Natural killer cell (primary cell): ENCODE results near the gene PPM1D. TPM values are rescaled to one million over a fixed set of nuclear protein-coding genes. Genes with fewer than 3 reads are reported as not detected.

Experiments used
- ATAC-seq, 3 donors: fragments of 150-1000 bp in 2 of 3; fragments of 200-7000 bp in 1 of 3; cut with Tn5 transposase; 1 replicate in 1 of 3; 2 replicates in 2 of 3; pipeline ENCODE4 v1.10.0; 2021; ENCODE audit warnings: mild to moderate bottlenecking in 2 of 3, moderate library complexity in 2 of 3
- DNase-seq, 2 donors: peaks; one replicate each; pipeline versions ENCODE4 v3.0.0 to v3.0.0-alpha.2; 2013 to 2021; ENCODE audit warnings: mixed read lengths in 1 of 2
- H3K27ac ChIP-seq: one replicate; pipeline ENCODE4 v1.5.1; 2013; ENCODE audit warnings: mild to moderate bottlenecking, low read length
- H3K27me3 ChIP-seq: one replicate; pipeline ENCODE4 v1.6.1; 2013; ENCODE audit warnings: low read length; ENCODE audit not compliant: control insufficient read depth, insufficient read depth
- H3K36me3 ChIP-seq: one replicate; pipeline ENCODE4 v1.6.1; 2013; ENCODE audit warnings: low read length; ENCODE audit not compliant: control insufficient read depth, insufficient read depth
- H3K4me1 ChIP-seq: one replicate; pipeline ENCODE4 v1.6.1; 2013; ENCODE audit warnings: low read length; ENCODE audit not compliant: control insufficient read depth, insufficient read depth
- H3K4me3 ChIP-seq: one replicate; pipeline ENCODE4 v1.5.1; 2013; ENCODE audit warnings: low read length
- H3K9me3 ChIP-seq: one replicate; pipeline ENCODE4 v1.6.1; 2013; ENCODE audit warnings: low read length; ENCODE audit not compliant: control insufficient read depth, insufficient read depth
- H3K27ac Mint-ChIP-seq, 2 donors: one replicate each; pipeline ENCODE4 v1.8.0; 2022; ENCODE audit warnings: mild to moderate bottlenecking in 2 of 2, mixed read lengths in 2 of 2, moderate library complexity in 1 of 2
- H3K27me3 Mint-ChIP-seq, 2 donors: one replicate each; pipeline ENCODE4 v1.8.0; 2022; ENCODE audit warnings: low read depth in 2 of 2, mixed read lengths in 2 of 2
- H3K36me3 Mint-ChIP-seq: one replicate; pipeline ENCODE4 v1.8.0; 2022; ENCODE audit warnings: mixed read lengths
- H3K4me1 Mint-ChIP-seq, 2 donors: one replicate each; pipeline ENCODE4 v1.8.0; 2022; ENCODE audit warnings: mixed read lengths in 2 of 2
- H3K4me3 Mint-ChIP-seq: one replicate; pipeline ENCODE4 v1.8.0; 2022; ENCODE audit warnings: mild to moderate bottlenecking, moderate library complexity, mixed read lengths
- H3K9me3 Mint-ChIP-seq, 2 donors: one replicate each; pipeline ENCODE4 v1.8.0; 2022; ENCODE audit warnings: mixed read lengths in 2 of 2
- CTCF ChIP-seq: fragments of 200-600 bp; IDR thresholded peaks from one replicate; pipeline ENCODE4 v1.8.0; 2022; ENCODE audit warnings: antibody characterized with exemption
- WGBS: methylation state at CpG from one replicate; pipeline ENCODE4 v1.1.7; 2013; ENCODE audit warnings: missing lambda C conversion rate; ENCODE audit not compliant: insufficient coverage; 5-methylcytosine and 5-hydroxymethylcytosine counted together
- intact Hi-C: fragments of 100-400 bp; cut with micrococcal nuclease; formaldehyde crosslinking; loops from one replicate; pipeline ENCODE4 v1.14.2; 2022
- total RNA-seq, 4 donors: library from RNA; stranded (reverse); fragments of 120-200 nt in 1 of 4; gene quantifications; one replicate each; pipeline versions ENCODE4 v1.2.3 to v1.2.4, GENCODE V29; 2013 to 2022

The PPM1D gene
- total RNA-seq, 3 donors from 2014 or later (not counting 1 experiment from before 2014, with no cell fraction given) = 22.8 to 31.6 (median 27.9) TPM

GRCh38 chr17:60704170-60704569 lies 104.2 kb downstream of the PPM1D start:
- no peak overlapping the region for H3K4me3 Mint-ChIP-seq
- Histone ChIP-seq H3K4me3 (no peak overlapping the region), H3K36me3 (peaks cover 5% of the 10 kb centered on the region), H3K9me3 (no peaks in the 10 kb centered on the region), H3K4me1 (no peaks in the 10 kb centered on the region), H3K27ac (no peak overlapping the region), H3K27me3 (no peaks in the 10 kb centered on the region)
- 92% methylated on average over 3 of the region's 3 CpGs for WGBS
- H3K27me3 Mint-ChIP-seq = no peaks in the 10 kb centered on the region
- intact Hi-C loops = no loop called here
- no peak overlapping the region for H3K27ac Mint-ChIP-seq
- no peaks in the 10 kb centered on the region for H3K9me3 Mint-ChIP-seq
- H3K4me1 Mint-ChIP-seq = no peaks in the 10 kb centered on the region
- no peak for TF ChIP-seq CTCF
- no peak for DNase-seq
- ATAC-seq = no peak
- H3K36me3 Mint-ChIP-seq = no peaks in the 10 kb centered on the region

GRCh38 chr17:60712675-60713074 lies 112.7 kb downstream of the PPM1D start:
- 92% methylated on average over 2 of the region's 2 CpGs for WGBS
- peaks cover 11% of the 10 kb centered on the region for H3K36me3 ChIP-seq
- H3K9me3 ChIP-seq = no peaks in the 10 kb centered on the region
- H3K27ac Mint-ChIP-seq = no peak overlapping the region
- intact Hi-C loops = no loop called here
- TF ChIP-seq CTCF = no peak
- H3K27me3 ChIP-seq = no peaks in the 10 kb centered on the region
- no peaks in the 10 kb centered on the region for H3K4me1 Mint-ChIP-seq
- H3K4me3 Mint-ChIP-seq = no peak overlapping the region
- no peaks in the 10 kb centered on the region for H3K27me3 Mint-ChIP-seq
- no peak overlapping the region for H3K27ac ChIP-seq
- DNase-seq (no peak), ATAC-seq (no peak)
- no peaks in the 10 kb centered on the region for H3K4me1 ChIP-seq
- H3K9me3 Mint-ChIP-seq = no peaks in the 10 kb centered on the region
- no peak overlapping the region for H3K4me3 ChIP-seq
- H3K36me3 Mint-ChIP-seq = no peaks in the 10 kb centered on the region

GRCh38 chr17:60713608-60714007 lies 113.6 kb downstream of the PPM1D start:
- peaks cover 11% of the 10 kb centered on the region for H3K36me3 ChIP-seq
- H3K9me3 ChIP-seq = no peaks in the 10 kb centered on the region
- H3K4me1 ChIP-seq = no peaks in the 10 kb centered on the region
- DNase-seq (no peak), ATAC-seq (no peak)
- H3K27ac ChIP-seq = no peak overlapping the region
- Mint-ChIP-seq H3K4me1 (no peaks in the 10 kb centered on the region), H3K4me3 (no peak overlapping the region), H3K9me3 (no peaks in the 10 kb centered on the region), H3K27me3 (no peaks in the 10 kb centered on the region), H3K36me3 (no peaks in the 10 kb centered on the region), H3K27ac (no peak overlapping the region)
- TF ChIP-seq CTCF = no peak
- H3K4me3 ChIP-seq = no peak overlapping the region
- intact Hi-C loops = no loop called here
- H3K27me3 ChIP-seq = no peaks in the 10 kb centered on the region
- 95% methylated on average over 2 of the region's 2 CpGs for WGBS

Other genes with a start within 250 kb of the PPM1D start
- gene USP32, start 208.1 kb upstream of the PPM1D start, total RNA-seq = 10 to 100 TPM; 41.3 to 68.5 (median 41.7) TPM
- not detected for gene CHCT1, start 177.7 kb upstream of the PPM1D start, total RNA-seq
- 10 to 100 TPM; 18.2 to 23.2 (median 23.0) TPM for gene APPBP2, start 74.0 kb upstream of the PPM1D start, total RNA-seq
- 10 to 100 TPM; 60.5 to 87.8 (median 72.0) TPM for gene BCAS3, start 77.7 kb downstream of the PPM1D start, total RNA-seq